SK-N-SH (cell line): ENCODE data around the gene PDLIM4. TPM values are rescaled to one million over a fixed set of nuclear protein-coding genes. Genes with fewer than 3 reads are reported as not detected.

Source experiments
- CTCF ChIA-PET: fragments of 300-600, 350-600 bp; formaldehyde crosslinking; extraction: SDS; loops from one replicate; lab custom pipeline; 2021; lab: Yijun Ruan, JAX
- POLR2A ChIA-PET: fragments of 350-600 bp; sonication (Branson Sonifier 250); formaldehyde crosslinking; extraction: SDS; loops from one replicate; lab custom pipeline; 2020; ENCODE audit warnings: antibody characterized with exemption, inconsistent platforms; lab: Yijun Ruan, JAX
- DNase-seq: peaks from one replicate; pipeline ENCODE4 v3.0.0; 2012
- H2AFZ ChIP-seq: fragments of 200-600 bp; sonication (generic); 2 replicates; pipeline ENCODE4 v1.8.1; 2016; ENCODE audit warnings: antibody characterized with exemption, mild to moderate bottlenecking, low read depth
- H3F3A ChIP-seq: fragments of 200-600 bp; sonication (generic); replicated peaks from 2 replicates; pipeline ENCODE3; 2016; ENCODE audit warnings: antibody characterized with exemption, mild to moderate bottlenecking; ENCODE audit not compliant: insufficient read depth
- H3K27ac ChIP-seq, 2 experiments: fragments of 200-500 bp in 1 of 2; fragments of 200-600 bp in 1 of 2; sonication (Bioruptor generic) in 1 of 2; sonication (generic), shearing (Covaris generic) in 1 of 2; 2 replicates each; pipeline versions ENCODE4 v1.5.1 to v1.6.1; 2014 to 2016; ENCODE audit warnings: low read depth in 2 of 2, inconsistent platforms in 1 of 2, low read length in 1 of 2, mild to moderate bottlenecking in 1 of 2, mixed read lengths in 1 of 2
- H3K27me3 ChIP-seq: fragments of 200-600 bp; sonication (generic), shearing (Covaris generic); 2 replicates; pipeline ENCODE4 v1.6.1; 2016; ENCODE audit warnings: mixed run types; ENCODE audit not compliant: insufficient read depth
- H3K36me3 ChIP-seq, 2 experiments: fragments of 200-500 bp in 1 of 2; fragments of 200-600 bp in 1 of 2; sonication (Bioruptor generic) in 1 of 2; sonication (generic) in 1 of 2; replicated peaks in 1 of 2; 2 replicates each; pipeline versions ENCODE3 to v1.5.1; 2014 to 2016; ENCODE audit warnings: low read length in 1 of 2, mild to moderate bottlenecking in 1 of 2; ENCODE audit not compliant: insufficient read depth in 2 of 2, control insufficient read depth in 1 of 2
- H3K4me1 ChIP-seq, 2 experiments: fragments of 200-500 bp in 1 of 2; fragments of 200-600 bp in 1 of 2; sonication (Bioruptor generic) in 1 of 2; sonication (generic), shearing (Covaris generic) in 1 of 2; 2 replicates each; pipeline versions ENCODE4 v1.5.1 to v1.6.1; 2014 to 2016; ENCODE audit warnings: low read depth in 1 of 2, low read length in 1 of 2, mixed run types in 1 of 2; ENCODE audit not compliant: insufficient read depth in 2 of 2, control insufficient read depth in 1 of 2
- H3K4me2 ChIP-seq: fragments of 200-600 bp; sonication (generic), shearing (Covaris generic); 2 replicates; pipeline ENCODE4 v1.6.1; 2017; ENCODE audit warnings: mixed run types
- H3K4me3 ChIP-seq, 2 experiments: fragments of 200-500 bp in 1 of 2; fragments of 200-600 bp in 1 of 2; sonication (Bioruptor generic) in 1 of 2; sonication (generic), shearing (Covaris generic) in 1 of 2; 2 replicates each; pipeline versions ENCODE4 v1.5.1 to v1.8.1; 2014 to 2016; ENCODE audit warnings: low read depth in 2 of 2, inconsistent platforms in 1 of 2, low read length in 1 of 2, mild to moderate bottlenecking in 1 of 2, mixed read lengths in 1 of 2, moderate library complexity in 1 of 2
- H3K79me2 ChIP-seq: fragments of 200-600 bp; sonication (generic); 2 replicates; pipeline ENCODE4 v1.8.1; 2017; ENCODE audit warnings: mild to moderate bottlenecking; ENCODE audit not compliant: insufficient read depth
- H3K9ac ChIP-seq: fragments of 200-600 bp; sonication (generic); 2 replicates; pipeline ENCODE4 v1.6.1; 2017; ENCODE audit warnings: mixed run types
- H3K9me2 ChIP-seq: fragments of 200-600 bp; sonication (generic); 2 replicates; pipeline ENCODE4 v1.6.1; 2017; ENCODE audit warnings: mixed run types
- H3K9me3 ChIP-seq: fragments of 200-600 bp; sonication (generic); 2 replicates; pipeline ENCODE4 v1.6.1; 2017; ENCODE audit warnings: mixed run types, mild to moderate bottlenecking, moderate library complexity
- H4K20me1 ChIP-seq: fragments of 200-600 bp; sonication (generic); 2 replicates; pipeline ENCODE4 v1.6.1; 2017; ENCODE audit warnings: mild to moderate bottlenecking, mixed run types; ENCODE audit not compliant: insufficient read depth
- EP300 ChIP-seq, 2 experiments: IDR thresholded peaks; 2 replicates each; pipeline versions ENCODE4 v1.4.0 to v1.6.1; 2012; ENCODE audit warnings: borderline replicate concordance in 1 of 2, low read depth in 1 of 2, low read length in 1 of 2
- EZH2phosphoT487 ChIP-seq: fragments of 200-600 bp; sonication (generic); IDR thresholded peaks from 2 replicates; pipeline ENCODE4 v1.6.1; 2017; ENCODE audit warnings: low read depth, mixed run types, mild to moderate bottlenecking, antibody characterized with exemption, moderate library complexity, borderline replicate concordance
- GATA2 ChIP-seq: sonication (generic); formaldehyde crosslinking; IDR thresholded peaks from 2 replicates; pipeline ENCODE4 v1.5.0; 2020; ENCODE audit warnings: mild to moderate bottlenecking, missing genetic modification reagents
- MXI1 ChIP-seq: IDR thresholded peaks from 2 replicates; pipeline ENCODE4 v1.6.1; 2012; ENCODE audit warnings: mild to moderate bottlenecking, low read depth, low read length, improper control_type of control experiment
- NRF1 ChIP-seq: IDR thresholded peaks from 2 replicates; pipeline ENCODE4 v1.6.1; 2012; ENCODE audit warnings: low read depth, mild to moderate bottlenecking, low read length
- PBX3 ChIP-seq: IDR thresholded peaks from 2 replicates; pipeline ENCODE4; 2012
- POLR2AphosphoS5 ChIP-seq: IDR thresholded peaks from 2 replicates; pipeline ENCODE4 v1.6.1; 2012; ENCODE audit warnings: low read depth, low read length
- RAD21 ChIP-seq: IDR thresholded peaks from 2 replicates; pipeline ENCODE4 v1.6.1; 2012; ENCODE audit warnings: mild to moderate bottlenecking, low read length
- RCOR1 ChIP-seq: fragments of 150-350 bp; IDR thresholded peaks from 2 replicates; pipeline ENCODE4 v1.6.1; 2017; ENCODE audit warnings: antibody characterized with exemption, low read length
- REST ChIP-seq: IDR thresholded peaks from 2 replicates; pipeline ENCODE4 v1.6.1; 2012; ENCODE audit warnings: mild to moderate bottlenecking, low read depth, low read length, moderate library complexity
- SIN3A ChIP-seq: IDR thresholded peaks from 2 replicates; pipeline ENCODE4 v1.6.1; 2012; ENCODE audit warnings: low read depth, mild to moderate bottlenecking, low read length, moderate library complexity, borderline replicate concordance
- TAF1 ChIP-seq: IDR thresholded peaks from 2 replicates; pipeline ENCODE4 v1.6.1; 2012; ENCODE audit warnings: low read depth, mild to moderate bottlenecking, low read length, moderate library complexity, borderline replicate concordance
- TEAD4 ChIP-seq: IDR thresholded peaks from 2 replicates; pipeline ENCODE4 v1.4.0; 2012; ENCODE audit warnings: mild to moderate bottlenecking, borderline replicate concordance; ENCODE audit not compliant: insufficient read depth
- WGBS: methylation state at CpG from one replicate; pipeline ENCODE4 v1.1.6; 2017; ENCODE audit warnings: low lambda C conversion rate; 5-methylcytosine and 5-hydroxymethylcytosine counted together
- polyA plus RNA-seq, 3 experiments: library from polyadenylated mRNA; depleted of rRNA; stranded (reverse); fragments of >200 nt; gene quantifications; 2 replicates each; pipeline ENCODE4 v1.2.3, GENCODE V29; 2012

The PDLIM4 gene
- polyA plus RNA-seq, 1 of the 3 experiments (the other 2 are of a cell fraction) = 57.1 TPM

- ChIA-PET POLR2A (no interaction called here), CTCF (interaction anchor here (1.3 to 1.4 kb wide), 2 partner anchors 21 to 32 kb away, joined by 3 to 6 read pairs; no protein-coding TSS in a partner anchor)
- Histone ChIP-seq H3K4me1 (peaks cover 7 to 11% of the 10 kb centered on the region in 2 experiments; a peak in 3 of 4 replicates), H4K20me1 (no peaks in the 10 kb centered on the region), H3K36me3 (peaks cover 25 to 35% of the 10 kb centered on the region in 2 experiments), H3K79me2 (no peaks in the 10 kb centered on the region), H3K9me3 (no peaks in the 10 kb centered on the region), H3K4me2 (no peak overlapping the region), H3K9me2 (no peaks in the 10 kb centered on the region), H3K27ac (no peak overlapping the region), H2AFZ (no peak overlapping the region), H3K9ac (no peak overlapping the region), H3K27me3 (no peaks in the 10 kb centered on the region), H3F3A (no peaks in the 10 kb centered on the region), H3K4me3 (no peak overlapping the region)
- TF ChIP-seq RCOR1 = no peak
- TF ChIP-seq RAD21 = no peak
- TF ChIP-seq PBX3 = no peak
- no peak for TF ChIP-seq POLR2AphosphoS5
- WGBS = 43% methylated on average over 1 of the region's 1 CpG
- DNase-seq = no peak
Measured at GRCh38 chr5:132211787-132212186, 45.7 kb upstream of the PDLIM4 start.

GRCh38 chr5:132213666-132214065 is 43.8 kb upstream of the PDLIM4 start:
- Histone ChIP-seq H4K20me1 (no peaks in the 10 kb centered on the region), H3K27me3 (no peaks in the 10 kb centered on the region), H2AFZ (no peak overlapping the region), H3K79me2 (no peaks in the 10 kb centered on the region)
- 100% methylated on average over 1 of the region's 7 CpGs for WGBS
- CTCF ChIA-PET = no interaction called here
- TF ChIP-seq GATA2 (CRISPR knock-in tag) (no peak), EP300 (IDR thresholded peaks at IDR 0.05; ENCODE audit: borderline replicate concordance in 1 of 2, low read depth in 1 of 2, low read length in 1 of 2) (no peak), TAF1 (no peak), EZH2phosphoT487 (no peak), SIN3A (no peak), NRF1 (no peak), MXI1 (no peak), POLR2AphosphoS5 (no peak), TEAD4 (no peak), RCOR1 (no peak), REST (no peak)
- TF ChIP-seq, all 33 proteins: peak for 0
- Histone ChIP-seq H3K4me2 (no peak overlapping the region), H3K4me3 (no peak overlapping the region), H3K27ac (no peak overlapping the region), H3K9me3 (no peaks in the 10 kb centered on the region), H3K9ac (no peak overlapping the region), H3K9me2 (no peaks in the 10 kb centered on the region), H3F3A (no peaks in the 10 kb centered on the region), H3K36me3 (peaks cover 20 to 27% of the 10 kb centered on the region in 2 experiments), H3K4me1 (peaks cover 7 to 11% of the 10 kb centered on the region in 2 experiments; a peak in 3 of 4 replicates)
- POLR2A ChIA-PET = no interaction called here
- DNase-seq = no peak
